OCI-LY3 (cell line): ENCODE results near the gene SLC2A11.

ENCODE experiments used
- H2AFZ ChIP-seq: fragments of 200-600, 300-600 bp; shearing (Covaris generic); 2 replicates; pipeline ENCODE4 v1.6.0; 2014; ENCODE audit warnings: antibody characterized with exemption, low read depth, low read length
- H3K27ac ChIP-seq: fragments of 200-600, 300-600 bp; sonication (generic); 2 replicates; pipeline ENCODE4 v1.5.1; 2014; ENCODE audit warnings: mild to moderate bottlenecking, low read length, moderate library complexity, mixed read lengths
- H3K27me3 ChIP-seq: fragments of 200-600, 300-600 bp; sonication (generic); 2 replicates; pipeline ENCODE4 v1.6.1; 2014; ENCODE audit warnings: low read depth, low read length, mixed read lengths
- H3K36me3 ChIP-seq: fragments of 200-600, 300-600 bp; sonication (generic); replicated peaks from 2 replicates; pipeline ENCODE3; 2014; ENCODE audit warnings: low read depth, low read length, mixed read lengths
- H3K4me1 ChIP-seq: fragments of 300-600, 200-600 bp; sonication (generic); 2 replicates; pipeline ENCODE4 v1.6.1; 2014; ENCODE audit warnings: low read length, mixed read lengths
- H3K4me2 ChIP-seq: fragments of 200-600, 300-600 bp; sonication (generic); 2 replicates; pipeline ENCODE4 v1.6.1; 2014; ENCODE audit warnings: low read length, mixed read lengths
- H3K4me3 ChIP-seq: fragments of 300-600, 200-600 bp; sonication (generic); 2 replicates; pipeline ENCODE4 v1.5.1; 2014; ENCODE audit warnings: antibody characterized with exemption, mild to moderate bottlenecking, low read length, moderate library complexity
- H3K79me2 ChIP-seq: fragments of 300-600, 200-600 bp; shearing (Covaris generic); 2 replicates; pipeline ENCODE4 v1.6.1; 2014; ENCODE audit warnings: mild to moderate bottlenecking, low read length, mixed read lengths
- H3K9ac ChIP-seq: fragments of 300-600, 200-600 bp; shearing (Covaris generic); 2 replicates; pipeline ENCODE4 v1.6.0; 2014; ENCODE audit warnings: mild to moderate bottlenecking, low read length, moderate library complexity
- H3K9me3 ChIP-seq: fragments of 200-600, 300-600 bp; shearing (Covaris generic); 2 replicates; pipeline ENCODE4 v1.6.1; 2014; ENCODE audit warnings: low read length, mixed read lengths; ENCODE audit not compliant: insufficient read depth
- H4K20me1 ChIP-seq: fragments of 200-600, 300-600 bp; sonication (generic); 2 replicates; pipeline ENCODE4 v1.6.1; 2016; ENCODE audit warnings: low read length, mixed read lengths; ENCODE audit not compliant: insufficient read depth
- EZH2phosphoT487 ChIP-seq: fragments of 200-600 bp; shearing (Covaris generic); IDR thresholded peaks from 2 replicates; pipeline ENCODE4 v1.6.1; 2018; ENCODE audit warnings: antibody characterized with exemption, mixed run types, low read depth
- TF ChIP-seq, protein P1 (sequence below): fragments of 200-600, 300-600 bp; sonication (generic); IDR thresholded peaks from 2 replicates; pipeline ENCODE4 v1.5.1; 2014; ENCODE audit warnings: antibody characterized with exemption, low read length, low read depth

SLC2A11 gene, protein sequence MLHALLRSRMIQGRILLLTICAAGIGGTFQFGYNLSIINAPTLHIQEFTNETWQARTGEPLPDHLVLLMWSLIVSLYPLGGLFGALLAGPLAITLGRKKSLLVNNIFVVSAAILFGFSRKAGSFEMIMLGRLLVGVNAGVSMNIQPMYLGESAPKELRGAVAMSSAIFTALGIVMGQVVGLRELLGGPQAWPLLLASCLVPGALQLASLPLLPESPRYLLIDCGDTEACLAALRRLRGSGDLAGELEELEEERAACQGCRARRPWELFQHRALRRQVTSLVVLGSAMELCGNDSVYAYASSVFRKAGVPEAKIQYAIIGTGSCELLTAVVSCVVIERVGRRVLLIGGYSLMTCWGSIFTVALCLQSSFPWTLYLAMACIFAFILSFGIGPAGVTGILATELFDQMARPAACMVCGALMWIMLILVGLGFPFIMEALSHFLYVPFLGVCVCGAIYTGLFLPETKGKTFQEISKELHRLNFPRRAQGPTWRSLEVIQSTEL

DNA sequence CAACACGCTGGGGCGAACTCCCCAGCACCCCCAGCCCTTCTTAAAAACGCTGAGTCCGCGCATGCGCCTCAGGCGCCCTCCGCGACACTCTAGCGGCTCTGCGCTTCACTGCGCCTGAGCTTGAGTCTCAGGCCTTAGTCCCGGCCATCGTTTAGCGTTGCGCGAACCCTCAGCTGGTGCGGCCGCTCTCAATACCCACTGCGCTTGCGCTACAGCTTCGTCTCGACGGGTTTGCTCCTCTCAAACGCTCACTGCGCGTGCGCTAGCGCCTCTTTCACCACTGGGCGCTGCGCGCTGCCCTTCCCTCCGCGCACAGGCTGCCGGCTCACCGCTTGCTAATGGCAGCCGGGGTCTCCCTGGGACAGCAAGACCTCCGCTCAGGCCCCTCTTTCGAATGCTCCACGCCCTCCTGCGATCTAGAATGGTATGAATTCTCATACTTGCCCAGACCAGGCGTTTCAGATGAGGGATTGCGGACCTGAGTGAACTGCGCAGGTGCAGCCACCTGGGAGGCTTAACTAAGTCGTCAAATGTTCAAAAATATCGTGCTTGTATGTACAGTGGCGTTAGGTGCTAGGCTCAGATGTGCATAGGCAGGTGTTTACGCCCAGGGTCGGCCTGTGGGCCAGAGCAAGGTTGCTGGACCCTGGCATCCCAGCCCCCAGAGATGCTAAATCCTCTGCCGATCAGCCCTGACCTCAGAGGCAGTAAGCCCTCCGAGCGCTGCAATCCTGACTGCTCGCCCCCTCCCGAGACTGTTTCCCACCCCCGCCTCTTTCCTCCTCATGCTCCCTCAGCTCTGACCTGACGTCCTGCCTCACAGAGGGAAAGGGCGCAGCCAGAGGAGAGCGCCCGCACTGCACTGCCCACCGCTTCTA, at the start of gene SLC2A11:
Gene SLC2A11, plus strand, starts transcription at position 270 of the 878 bp plus-strand sequence. Its CDS starts 125 bp downstream, at position 395.
- Histone ChIP-seq H3K36me3 (no peaks in the 10 kb centered on the region), H2AFZ (peak within 1 kb of the TSS; percentile 96), H3K4me2 (peak within 1 kb of the TSS; percentile 93), H3K79me2 (no peaks in the 10 kb centered on the region), H3K27me3 (no peaks in the 10 kb centered on the region), H3K4me3 (peak within 1 kb of the TSS; percentile 91), H3K9ac (peak within 1 kb of the TSS; percentile 85), H3K9me3 (no peaks in the 10 kb centered on the region), H4K20me1 (no peaks in the 10 kb centered on the region), H3K4me1 (peaks cover 9% of the 10 kb centered on the region), H3K27ac (peak within 1 kb of the TSS; percentile 73)
- TF ChIP-seq, protein P1, sequence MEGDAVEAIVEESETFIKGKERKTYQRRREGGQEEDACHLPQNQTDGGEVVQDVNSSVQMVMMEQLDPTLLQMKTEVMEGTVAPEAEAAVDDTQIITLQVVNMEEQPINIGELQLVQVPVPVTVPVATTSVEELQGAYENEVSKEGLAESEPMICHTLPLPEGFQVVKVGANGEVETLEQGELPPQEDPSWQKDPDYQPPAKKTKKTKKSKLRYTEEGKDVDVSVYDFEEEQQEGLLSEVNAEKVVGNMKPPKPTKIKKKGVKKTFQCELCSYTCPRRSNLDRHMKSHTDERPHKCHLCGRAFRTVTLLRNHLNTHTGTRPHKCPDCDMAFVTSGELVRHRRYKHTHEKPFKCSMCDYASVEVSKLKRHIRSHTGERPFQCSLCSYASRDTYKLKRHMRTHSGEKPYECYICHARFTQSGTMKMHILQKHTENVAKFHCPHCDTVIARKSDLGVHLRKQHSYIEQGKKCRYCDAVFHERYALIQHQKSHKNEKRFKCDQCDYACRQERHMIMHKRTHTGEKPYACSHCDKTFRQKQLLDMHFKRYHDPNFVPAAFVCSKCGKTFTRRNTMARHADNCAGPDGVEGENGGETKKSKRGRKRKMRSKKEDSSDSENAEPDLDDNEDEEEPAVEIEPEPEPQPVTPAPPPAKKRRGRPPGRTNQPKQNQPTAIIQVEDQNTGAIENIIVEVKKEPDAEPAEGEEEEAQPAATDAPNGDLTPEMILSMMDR, result peak; percentile 31
- no peak for TF ChIP-seq EZH2phosphoT487

DNA sequence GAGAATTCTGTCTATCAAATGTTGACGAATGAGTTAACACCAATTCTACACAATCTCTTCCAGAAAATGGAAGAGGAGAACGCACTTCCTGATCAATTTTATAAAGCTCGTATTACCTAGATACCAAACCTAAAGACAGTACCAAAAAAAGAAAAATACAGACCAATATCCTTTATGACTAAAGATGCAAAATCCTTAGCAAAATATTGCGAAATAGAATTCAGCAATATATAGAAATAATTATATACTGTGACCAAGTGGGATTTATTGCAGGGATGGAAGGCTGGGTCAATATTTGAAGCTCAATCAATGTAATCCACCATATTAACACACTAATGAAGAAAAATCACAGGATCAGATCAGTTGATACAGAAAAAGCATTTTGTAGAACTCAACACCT, 45.3 kb upstream of the SLC2A11 start:
- Histone ChIP-seq H4K20me1 (no peaks in the 10 kb centered on the region), H3K9me3 (no peaks in the 10 kb centered on the region), H3K79me2 (no peaks in the 10 kb centered on the region), H3K4me1 (no peaks in the 10 kb centered on the region), H3K4me3 (no peak overlapping the region), H3K4me2 (no peak overlapping the region), H3K27ac (no peak overlapping the region), H3K9ac (no peak overlapping the region), H3K27me3 (no peaks in the 10 kb centered on the region), H2AFZ (no peak overlapping the region), H3K36me3 (peaks cover 37% of the 10 kb centered on the region)
- TF ChIP-seq EZH2phosphoT487, result no peak
- TF ChIP-seq, protein P1, result no peak

DNA sequence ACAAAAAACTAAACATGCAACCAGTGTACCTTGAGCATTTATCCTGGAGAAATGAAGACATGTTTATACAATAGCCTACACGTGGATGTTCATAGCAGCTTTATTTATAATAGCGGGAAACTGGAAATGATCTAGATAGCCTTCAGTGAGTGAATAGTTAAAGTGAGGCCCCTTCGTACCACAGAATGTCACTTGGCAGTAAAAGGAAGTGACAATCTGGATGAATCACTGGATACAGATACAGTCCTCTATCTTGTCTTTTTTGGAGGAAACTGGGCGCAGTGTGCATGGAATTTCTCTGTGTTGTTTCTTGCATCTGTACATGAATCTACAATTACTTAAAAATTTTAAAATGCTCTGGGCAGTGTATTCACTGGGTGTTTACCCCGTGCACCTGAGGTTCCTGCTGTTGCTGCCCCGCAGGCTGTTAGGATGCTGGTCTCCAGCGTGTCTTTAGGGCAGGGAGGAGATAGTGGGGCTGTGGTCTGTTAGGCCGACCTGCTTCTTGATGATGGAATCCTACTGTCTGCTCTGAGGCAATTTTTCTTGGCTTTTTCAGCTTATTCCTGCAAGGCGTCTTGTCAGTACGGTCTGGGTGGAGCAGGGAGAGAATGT, 42.0 kb upstream of the SLC2A11 start:
- TF ChIP-seq, protein P1, result no peak
- H3K4me3 ChIP-seq, result no peak overlapping the region
- H3K9me3 ChIP-seq, result no peaks in the 10 kb centered on the region
- H3K9ac ChIP-seq, result no peak overlapping the region
- no peak overlapping the region for H3K4me2 ChIP-seq
- no peaks in the 10 kb centered on the region for H3K27me3 ChIP-seq
- no peak overlapping the region for H3K27ac ChIP-seq
- H2AFZ ChIP-seq, result no peak overlapping the region
- no peaks in the 10 kb centered on the region for H3K79me2 ChIP-seq
- peaks cover 57% of the 10 kb centered on the region for H3K36me3 ChIP-seq
- no peaks in the 10 kb centered on the region for H3K4me1 ChIP-seq
- no peaks in the 10 kb centered on the region for H4K20me1 ChIP-seq
